ENCODE results near the gene CASD1. TPM values are rescaled to one million over a fixed set of nuclear protein-coding genes. Genes with fewer than 3 reads are reported as not detected.

Gene CASD1
- total RNA-seq, 2 experiments from 2014 or later = 19.6 to 24.7 TPM

DNA sequence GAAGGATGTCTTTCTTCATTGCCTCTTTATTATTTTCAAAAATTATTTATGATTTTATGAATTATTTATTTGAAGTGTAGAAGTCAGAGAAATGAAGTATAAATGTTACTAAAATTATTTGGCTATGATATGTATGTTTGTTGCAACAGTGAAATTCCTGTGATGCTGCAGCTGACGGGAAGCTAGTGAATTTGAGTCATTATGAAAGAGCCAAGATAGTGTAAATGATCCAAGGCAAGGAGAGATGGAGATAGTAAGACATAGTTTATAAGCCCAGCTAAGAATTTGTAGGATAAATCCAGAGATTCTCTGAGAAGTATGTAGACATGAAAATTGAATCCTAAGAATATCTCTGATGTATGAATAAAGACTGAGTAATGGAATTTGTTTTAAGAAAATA, 30.8 kb downstream of the CASD1 start:
- H3K9me2 ChIP-seq (ENCODE audit: insufficient read depth, low read length) = no peaks in the 10 kb centered on the region
- H3K36me3 ChIP-seq (ENCODE audit: insufficient read depth, low read length) = peaks cover 24% of the 10 kb centered on the region; the same call in 1 of the 2 replicates
- H3K4me1 ChIP-seq (ENCODE audit: insufficient read depth, low read length, poor library complexity, severe bottlenecking) = no peaks in the 10 kb centered on the region
- BruUV-seq (replicated peaks) = no TSS peak
- no peak overlapping the region for H3K27ac ChIP-seq (ENCODE audit: low read depth, low read length, poor library complexity, severe bottlenecking)
- no peak for DNase-seq (ENCODE audit: low spot score)
- TF ChIP-seq CTCF (conservative IDR thresholded peaks at IDR 0.05; ENCODE audit: low read length) (no peak), EZH2phosphoT487 (IDR thresholded peaks at IDR 0.05; ENCODE audit: borderline replicate concordance, low read depth, low read length) (no peak)
- intact Hi-C loops (cut with micrococcal nuclease; ENCODE audit: unreplicated experiment) = no loop called here
- no peak overlapping the region for H3K4me2 ChIP-seq (ENCODE audit: low read length)
- H2AFZ ChIP-seq (ENCODE audit: low read length) = no peak overlapping the region
- CTCF ChIA-PET (ENCODE audit: unreplicated experiment) = no interaction called here
- H3K9me3 ChIP-seq (ENCODE audit: low read length) = no peaks in the 10 kb centered on the region
- no peak overlapping the region for H3K4me3 ChIP-seq (ENCODE audit: low read depth, low read length, poor library complexity, severe bottlenecking)
- H3K79me2 ChIP-seq (ENCODE audit: insufficient read depth, low read depth, low read length) = no peaks in the 10 kb centered on the region
- H4K20me1 ChIP-seq (ENCODE audit: insufficient read depth, low read length) = no peaks in the 10 kb centered on the region
- POLR2A ChIA-PET = interaction anchor here (0.7 kb wide), 1 partner anchor 13 kb away, joined by 3 read pairs; no protein-coding TSS in a partner anchor

DNA sequence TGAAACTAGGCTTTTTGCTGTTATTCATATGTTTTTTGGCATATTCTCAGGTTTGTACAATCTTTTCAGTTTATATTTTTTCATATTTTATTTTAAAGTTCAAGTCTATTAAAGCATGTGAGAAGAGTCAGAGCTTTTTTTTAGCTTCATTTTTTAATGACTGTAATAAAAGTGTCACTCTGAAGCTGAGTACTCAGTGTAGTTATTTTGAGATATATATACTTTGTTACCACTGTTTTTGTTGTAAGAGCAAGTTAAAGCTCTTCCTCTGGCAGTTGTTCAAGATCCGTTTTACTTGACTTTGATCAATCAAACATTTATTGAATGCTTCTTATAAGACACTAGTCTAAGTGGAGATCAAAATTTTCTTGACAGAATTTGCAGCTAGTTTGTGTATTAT, 37.5 kb downstream of the CASD1 start:
- ChIA-PET CTCF (ENCODE audit: unreplicated experiment) (no interaction called here), POLR2A (interaction anchor here (0.6 to 1.5 kb wide), 5 partner anchors 10 to 493 kb away, joined by 3 to 7 read pairs (median 3); no protein-coding TSS in a partner anchor)
- BruUV-seq (replicated peaks) = no TSS peak
- Histone ChIP-seq H3K4me2 (ENCODE audit: low read length) (no peak overlapping the region), H3K4me3 (ENCODE audit: low read depth, low read length, poor library complexity, severe bottlenecking) (no peak overlapping the region), H4K20me1 (ENCODE audit: insufficient read depth, low read length) (no peaks in the 10 kb centered on the region), H3K36me3 (ENCODE audit: insufficient read depth, low read length) (peaks cover 17% of the 10 kb centered on the region; the same call in 1 of the 2 replicates), H2AFZ (ENCODE audit: low read length) (no peak overlapping the region), H3K4me1 (ENCODE audit: insufficient read depth, low read length, poor library complexity, severe bottlenecking) (peaks cover 4% of the 10 kb centered on the region), H3K9me3 (ENCODE audit: low read length) (no peaks in the 10 kb centered on the region), H3K27ac (ENCODE audit: low read depth, low read length, poor library complexity, severe bottlenecking) (no peak overlapping the region), H3K79me2 (ENCODE audit: insufficient read depth, low read depth, low read length) (no peaks in the 10 kb centered on the region), H3K9me2 (ENCODE audit: insufficient read depth, low read length) (no peaks in the 10 kb centered on the region)
- TF ChIP-seq CTCF (conservative IDR thresholded peaks at IDR 0.05; ENCODE audit: low read length) = no peak
- TF ChIP-seq EZH2phosphoT487 (IDR thresholded peaks at IDR 0.05; ENCODE audit: borderline replicate concordance, low read depth, low read length) = no peak
- intact Hi-C loops (cut with micrococcal nuclease; ENCODE audit: unreplicated experiment) = no loop called here
- DNase-seq (ENCODE audit: low spot score) = peak; percentile 4

- ChIA-PET CTCF (ENCODE audit: unreplicated experiment) (no interaction called here), POLR2A (interaction anchor here (0.6 to 1.3 kb wide), 5 partner anchors 9 to 1853 kb away, joined by 3 read pairs; no protein-coding TSS in a partner anchor)
- no peak for TF ChIP-seq CTCF (conservative IDR thresholded peaks at IDR 0.05; ENCODE audit: low read length)
- no peak for TF ChIP-seq EZH2phosphoT487 (IDR thresholded peaks at IDR 0.05; ENCODE audit: borderline replicate concordance, low read depth, low read length)
- Histone ChIP-seq H3K27ac (ENCODE audit: low read depth, low read length, poor library complexity, severe bottlenecking) (peak overlapping the region; percentile 52), H3K9me2 (ENCODE audit: insufficient read depth, low read length) (no peaks in the 10 kb centered on the region), H3K9me3 (ENCODE audit: low read length) (no peaks in the 10 kb centered on the region), H4K20me1 (ENCODE audit: insufficient read depth, low read length) (no peaks in the 10 kb centered on the region), H3K4me1 (ENCODE audit: insufficient read depth, low read length, poor library complexity, severe bottlenecking) (peaks cover 19% of the 10 kb centered on the region), H3K4me3 (ENCODE audit: low read depth, low read length, poor library complexity, severe bottlenecking) (no peak overlapping the region), H3K4me2 (ENCODE audit: low read length) (peak overlapping the region; percentile 60), H3K36me3 (ENCODE audit: insufficient read depth, low read length) (peaks cover 21% of the 10 kb centered on the region; the same call in 1 of the 2 replicates), H2AFZ (ENCODE audit: low read length) (no peak overlapping the region), H3K79me2 (ENCODE audit: insufficient read depth, low read depth, low read length) (no peaks in the 10 kb centered on the region)
- intact Hi-C loops (cut with micrococcal nuclease; ENCODE audit: unreplicated experiment) = no loop called here
- BruUV-seq (replicated peaks) = no TSS peak
- peak; percentile 70 for DNase-seq (ENCODE audit: low spot score)
Observed at GRCh38 chr7:94556028-94556427, 46.4 kb downstream of the CASD1 start.
